Ovary (tissue), 3 donors: ENCODE data around the gene MSI2.

Experiments used
- EP300 ChIP-seq: sonication (generic); formaldehyde crosslinking; IDR thresholded peaks from one replicate; pipeline ENCODE4 v1.6.1; 2017; ENCODE audit warnings: antibody characterized with exemption
- POLR2A ChIP-seq: fragments of 450-650 bp; IDR thresholded peaks from one replicate; pipeline ENCODE4 v1.6.1; 2017; ENCODE audit warnings: antibody characterized with exemption, mild to moderate bottlenecking, moderate library complexity
- TF ChIP-seq, protein P1 (sequence below), 3 donors: fragments of 450-650 bp in 2 of 3; fragments of 200-600 bp in 1 of 3; IDR thresholded peaks; one replicate each; pipeline versions ENCODE4 v1.5.1 to v1.8.0; 2016 to 2022; ENCODE audit warnings: antibody characterized with exemption in 3 of 3, mild to moderate bottlenecking in 1 of 3
- donor health status: DM: no; HTN: no; CAD: no.

DNA sequence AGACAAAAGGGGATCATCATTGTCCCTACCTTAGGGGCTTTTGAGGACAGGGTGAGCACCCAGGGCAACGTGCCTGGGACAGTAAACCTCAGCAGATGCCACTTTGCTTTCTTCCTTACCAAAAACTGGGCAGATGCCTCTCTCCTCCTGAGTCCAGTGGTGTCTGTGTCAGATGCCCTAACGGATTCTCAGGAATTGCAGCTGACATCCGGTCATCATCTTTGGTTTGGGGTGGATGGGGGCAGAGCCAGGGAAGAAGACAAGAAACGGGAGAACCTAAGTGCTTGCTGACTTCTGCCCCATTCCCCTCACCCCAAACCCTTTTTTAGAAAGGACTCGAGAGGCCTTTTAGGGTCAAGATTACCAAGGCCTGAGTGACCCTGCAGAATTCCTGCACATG, 187.5 kb downstream of the MSI2 start:
- TF ChIP-seq, protein P1, sequence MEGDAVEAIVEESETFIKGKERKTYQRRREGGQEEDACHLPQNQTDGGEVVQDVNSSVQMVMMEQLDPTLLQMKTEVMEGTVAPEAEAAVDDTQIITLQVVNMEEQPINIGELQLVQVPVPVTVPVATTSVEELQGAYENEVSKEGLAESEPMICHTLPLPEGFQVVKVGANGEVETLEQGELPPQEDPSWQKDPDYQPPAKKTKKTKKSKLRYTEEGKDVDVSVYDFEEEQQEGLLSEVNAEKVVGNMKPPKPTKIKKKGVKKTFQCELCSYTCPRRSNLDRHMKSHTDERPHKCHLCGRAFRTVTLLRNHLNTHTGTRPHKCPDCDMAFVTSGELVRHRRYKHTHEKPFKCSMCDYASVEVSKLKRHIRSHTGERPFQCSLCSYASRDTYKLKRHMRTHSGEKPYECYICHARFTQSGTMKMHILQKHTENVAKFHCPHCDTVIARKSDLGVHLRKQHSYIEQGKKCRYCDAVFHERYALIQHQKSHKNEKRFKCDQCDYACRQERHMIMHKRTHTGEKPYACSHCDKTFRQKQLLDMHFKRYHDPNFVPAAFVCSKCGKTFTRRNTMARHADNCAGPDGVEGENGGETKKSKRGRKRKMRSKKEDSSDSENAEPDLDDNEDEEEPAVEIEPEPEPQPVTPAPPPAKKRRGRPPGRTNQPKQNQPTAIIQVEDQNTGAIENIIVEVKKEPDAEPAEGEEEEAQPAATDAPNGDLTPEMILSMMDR (IDR thresholded peaks at IDR 0.05) = no peak
- TF ChIP-seq POLR2A = no peak
- no peak for TF ChIP-seq EP300
